CD4-positive, alpha-beta T cell treated with Interleukin-15 for 1 hour (primary cell): Measurements from ENCODE around the gene BMP7.

Experiments used
- DNase-seq: peaks from one replicate; pipeline ENCODE4 v3.0.0-alpha.2; 2020

Gene BMP7

GRCh38 chr20:57266291-57267157, at the start of gene BMP7:
Gene BMP7 (minus strand): TSS chr20:57266641. CDS start chr20:57266122, 519 bp downstream.
- DNase-seq = no peak

GRCh38 chr20:57315976-57316480, 49.6 kb upstream of the BMP7 start:
- no peak for DNase-seq

GRCh38 chr20:57315083-57315975, 48.9 kb upstream of the BMP7 start:
- DNase-seq = no peak

GRCh38 chr20:57313951-57314350, 47.5 kb upstream of the BMP7 start:
- no peak for DNase-seq

- DNase-seq = no peak
Measured at GRCh38 chr20:57313230-57313629, 46.8 kb upstream of the BMP7 start.

GRCh38 chr20:57312138-57312537, 45.7 kb upstream of the BMP7 start:
- no peak for DNase-seq

GRCh38 chr20:57310821-57311514, 44.5 kb upstream of the BMP7 start:
- DNase-seq = no peak

- DNase-seq = no peak
Measured at GRCh38 chr20:57309544-57310115, 43.2 kb upstream of the BMP7 start.

GRCh38 chr20:57308451-57309271, 42.2 kb upstream of the BMP7 start:
- no peak for DNase-seq

- no peak for DNase-seq
Measured at GRCh38 chr20:57306747-57307146, 40.3 kb upstream of the BMP7 start.

GRCh38 chr20:57301026-57301425, 34.6 kb upstream of the BMP7 start:
- DNase-seq = no peak

GRCh38 chr20:57298457-57298856, 32.0 kb upstream of the BMP7 start:
- no peak for DNase-seq

GRCh38 chr20:57294550-57294949, 28.1 kb upstream of the BMP7 start:
- DNase-seq = no peak

GRCh38 chr20:57293995-57294394, 27.6 kb upstream of the BMP7 start:
- DNase-seq = no peak

GRCh38 chr20:57292611-57293010, 26.2 kb upstream of the BMP7 start:
- DNase-seq = no peak

- DNase-seq = no peak
Measured at GRCh38 chr20:57291694-57292093, 25.3 kb upstream of the BMP7 start.

GRCh38 chr20:57291003-57291402, 24.6 kb upstream of the BMP7 start:
- DNase-seq = no peak

GRCh38 chr20:57290178-57290484, 23.7 kb upstream of the BMP7 start:
- DNase-seq = no peak

- no peak for DNase-seq
Measured at GRCh38 chr20:57289391-57290177, 23.1 kb upstream of the BMP7 start.

- DNase-seq = no peak
Measured at GRCh38 chr20:57288651-57289277, 22.3 kb upstream of the BMP7 start.

GRCh38 chr20:57287901-57288300, 21.5 kb upstream of the BMP7 start:
- DNase-seq = no peak
